HG02588 (cell line): ENCODE results near the gene GCGR.

Source experiments
- ATAC-seq: cut with Tn5 transposase; IDR thresholded peaks from one replicate; pipeline ENCODE4 v1.9.1; 2021; ENCODE audit warnings: mild to moderate bottlenecking, moderate library complexity; ENCODE audit not compliant: unreplicated experiment

Gene GCGR

GRCh38 chr17:81845881-81846742 lies 42.2 kb downstream of the GCGR start:
- no peak for ATAC-seq

DNA sequence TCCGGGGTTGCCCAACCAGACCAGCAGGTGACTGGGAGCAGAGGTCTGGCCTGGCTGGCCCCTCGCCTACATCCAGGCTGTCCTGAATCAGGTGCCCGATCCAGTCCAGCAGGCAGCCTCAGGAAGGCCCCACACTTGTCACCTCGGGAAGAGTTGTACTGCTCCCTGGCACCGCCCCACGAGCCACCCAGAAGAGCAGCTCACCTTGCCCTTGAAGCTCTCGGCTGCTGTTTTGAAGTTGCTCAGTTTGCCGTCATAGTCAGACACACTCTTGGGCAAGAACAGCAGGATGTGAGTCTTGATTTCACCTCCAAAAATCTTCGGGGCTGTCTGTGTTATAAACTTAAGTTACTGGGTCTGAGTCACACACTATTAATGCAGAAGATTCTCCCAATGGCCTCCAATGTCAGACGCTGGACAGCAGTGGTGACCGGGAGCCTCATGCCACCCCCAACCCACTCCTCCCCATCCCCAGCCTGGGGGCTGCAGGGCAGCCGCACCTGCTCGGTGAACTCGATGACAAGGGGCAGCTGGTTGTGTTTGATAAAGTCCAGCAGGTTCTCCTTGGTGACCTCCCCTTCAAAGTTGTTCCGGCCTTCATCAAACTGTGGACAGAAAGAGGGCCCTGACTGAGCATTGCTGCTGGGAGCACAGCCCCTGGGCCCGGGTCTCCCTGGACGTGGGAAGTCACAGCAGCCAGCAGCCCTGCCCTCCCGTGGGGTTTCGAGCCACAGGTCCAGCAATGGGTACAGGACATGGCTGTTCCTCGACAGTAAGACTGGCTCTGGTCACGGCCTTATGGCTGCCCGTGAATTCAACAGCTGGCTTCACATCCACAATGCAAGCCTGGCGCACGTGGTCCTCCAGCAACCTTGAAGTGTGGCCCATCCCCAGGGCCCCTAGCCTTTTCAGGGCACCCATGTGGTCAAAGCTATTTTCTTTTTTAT lies 43.1 kb downstream of the GCGR start:
- ATAC-seq = no peak

DNA sequence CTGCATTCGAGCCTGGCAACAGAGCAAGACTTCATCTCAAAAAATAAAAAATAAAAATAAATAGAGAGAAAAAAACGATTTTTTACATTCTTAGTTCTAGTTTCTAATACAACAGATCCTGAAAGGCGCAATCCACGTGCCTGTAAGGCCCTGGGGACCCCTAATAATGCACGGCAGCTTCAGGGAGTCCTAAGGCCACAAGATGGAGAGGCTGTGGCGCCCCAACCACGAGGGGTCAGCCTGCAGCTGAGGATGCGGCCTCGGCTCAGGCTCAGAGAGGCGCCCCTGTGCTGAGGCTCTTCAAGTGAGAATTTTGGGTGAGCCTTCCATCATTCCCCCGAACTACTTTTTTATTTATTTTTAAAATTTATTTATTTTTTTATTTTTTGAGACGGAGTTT lies 45.5 kb downstream of the GCGR start:
- ATAC-seq = no peak

GRCh38 chr17:81851423-81851822 lies 47.5 kb downstream of the GCGR start:
- ATAC-seq = no peak

GRCh38 chr17:81852237-81852636 lies 48.3 kb downstream of the GCGR start:
- no peak for ATAC-seq

- ATAC-seq = no peak
Observed at GRCh38 chr17:81854974-81855774, 51.2 kb downstream of the GCGR start.

- no peak for ATAC-seq
Observed at GRCh38 chr17:81858170-81858966, 54.4 kb downstream of the GCGR start.

DNA sequence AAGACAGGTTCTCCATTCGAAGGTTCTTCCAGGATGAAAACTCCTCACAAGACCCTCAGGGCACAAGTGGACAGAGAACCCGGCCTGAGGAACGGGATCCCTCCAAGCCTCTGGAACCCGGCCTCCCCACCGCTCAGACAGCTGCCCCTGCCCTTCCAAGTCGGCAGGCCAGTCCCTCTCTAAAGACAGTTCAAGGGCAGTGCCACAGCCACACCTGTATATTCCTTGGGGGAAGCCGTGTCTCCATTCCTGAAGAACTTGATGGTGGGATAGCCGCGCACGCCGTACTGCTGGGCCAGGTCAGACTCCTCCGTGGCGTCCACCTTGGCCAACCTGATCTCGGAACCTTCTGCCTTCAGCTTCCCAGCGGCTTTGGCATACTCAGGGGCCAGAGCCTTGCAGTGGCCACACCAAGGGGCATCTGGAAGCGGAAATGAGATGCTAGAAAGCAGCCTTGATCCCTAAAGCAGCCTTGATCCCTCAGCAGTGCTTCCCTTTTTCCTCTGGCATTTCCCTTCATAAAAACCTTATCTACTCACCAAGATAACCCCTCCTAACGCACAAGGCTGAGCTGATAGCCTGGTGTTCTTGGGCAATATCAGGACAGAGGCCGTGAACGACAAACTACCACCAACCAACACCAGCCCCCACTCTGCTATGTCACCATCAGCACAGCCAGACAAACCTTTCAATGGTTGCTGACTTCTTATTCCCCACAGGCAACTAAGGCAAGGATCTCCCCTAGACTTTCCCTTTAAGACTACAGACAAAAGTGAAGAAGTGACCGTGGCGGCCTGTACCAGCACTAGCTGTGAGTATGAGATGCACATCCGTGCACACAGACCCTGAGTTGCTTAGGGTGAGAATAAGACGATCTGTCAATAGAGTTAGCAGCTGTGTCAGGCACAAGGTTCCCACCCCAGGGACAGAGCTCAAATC lies 55.3 kb downstream of the GCGR start:
- ATAC-seq = no peak

DNA sequence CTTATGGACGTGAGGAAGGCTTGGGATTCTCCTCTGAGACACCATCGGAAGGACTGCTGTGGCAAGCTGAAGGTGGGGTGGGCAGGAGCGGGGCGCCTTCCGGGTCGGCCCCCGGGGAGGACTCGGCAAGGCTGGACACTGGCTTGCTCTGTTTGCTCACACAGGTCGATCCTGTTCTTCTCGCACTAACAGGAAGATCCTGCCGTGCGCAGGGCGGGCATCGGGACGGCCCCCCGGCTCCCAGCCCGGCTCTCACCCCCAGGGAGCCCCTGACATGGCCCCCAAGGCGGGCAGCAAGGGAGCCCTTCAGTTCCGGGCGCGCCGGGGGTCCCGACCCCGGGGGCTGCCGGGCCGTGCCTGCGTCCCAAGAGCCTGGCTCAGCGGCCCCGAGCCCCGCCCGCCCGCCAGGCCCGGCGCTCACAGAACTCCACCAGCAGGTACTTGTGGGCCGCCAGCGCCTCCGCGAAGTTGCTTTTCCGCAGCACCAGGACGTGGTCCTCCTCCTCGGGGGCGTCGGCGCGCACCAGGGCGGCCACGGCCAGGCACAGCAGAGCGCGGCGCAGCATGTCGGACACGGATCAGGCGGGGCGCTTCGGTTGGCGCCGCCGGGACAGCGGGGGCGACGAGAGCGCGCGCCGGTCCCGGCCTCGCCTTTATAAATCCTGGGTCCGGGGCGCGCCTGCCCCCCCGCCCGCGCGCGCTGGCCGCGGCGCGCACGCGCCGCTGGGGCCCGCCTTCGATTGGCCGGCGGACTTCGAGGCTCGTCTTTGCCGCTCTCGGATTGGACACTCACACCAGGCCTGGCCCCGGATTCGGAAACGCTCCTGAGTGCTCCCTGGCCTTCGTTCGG lies 56.2 kb downstream of the GCGR start, which contains the start of gene P4HB:
TSS of gene P4HB (minus strand) at position 630 of the 850 bp plus-strand sequence. CDS start at position 566, 64 bp downstream.
- peak; percentile 75 for ATAC-seq

DNA sequence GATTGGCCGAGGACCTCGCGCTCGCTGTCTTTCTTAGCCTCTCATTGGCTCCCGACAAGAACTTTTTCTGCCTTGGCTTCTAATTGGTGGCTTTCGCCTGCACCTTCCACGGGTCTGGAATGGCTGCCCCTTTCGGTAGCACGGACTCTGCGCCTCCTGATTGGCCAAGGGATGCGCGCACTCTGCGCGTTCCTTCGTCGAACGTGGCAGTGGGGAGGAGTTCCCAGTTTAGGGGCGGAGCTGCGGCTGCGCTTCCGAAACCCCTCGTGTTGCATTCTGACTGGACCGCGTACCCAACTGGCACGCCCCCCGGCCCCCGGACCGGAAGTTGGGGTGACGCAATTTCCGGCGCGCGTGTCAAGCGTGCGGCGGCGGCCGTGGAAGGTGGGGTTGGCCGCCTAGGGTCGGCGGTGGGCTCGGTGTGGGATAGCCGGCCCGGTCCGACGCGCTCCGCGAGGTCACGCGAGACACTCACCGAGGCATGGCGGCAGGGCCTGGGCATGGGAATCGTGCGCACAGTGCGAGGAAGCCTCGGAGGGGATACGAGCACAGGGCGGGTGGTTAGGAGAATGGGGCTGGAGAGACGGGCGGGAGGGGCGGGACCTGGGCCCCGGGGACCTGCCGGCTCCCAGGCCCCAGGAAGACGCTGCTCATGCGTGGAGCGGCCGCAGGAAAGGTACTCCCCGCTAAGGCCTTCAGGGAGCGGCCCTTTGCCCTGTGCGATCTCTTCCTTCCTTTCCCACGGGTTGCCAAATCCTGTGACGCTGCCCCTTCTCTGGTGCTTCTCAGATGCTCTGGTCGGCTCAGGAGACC lies 57.0 kb downstream of the GCGR start:
- ATAC-seq = peak; percentile 75

DNA sequence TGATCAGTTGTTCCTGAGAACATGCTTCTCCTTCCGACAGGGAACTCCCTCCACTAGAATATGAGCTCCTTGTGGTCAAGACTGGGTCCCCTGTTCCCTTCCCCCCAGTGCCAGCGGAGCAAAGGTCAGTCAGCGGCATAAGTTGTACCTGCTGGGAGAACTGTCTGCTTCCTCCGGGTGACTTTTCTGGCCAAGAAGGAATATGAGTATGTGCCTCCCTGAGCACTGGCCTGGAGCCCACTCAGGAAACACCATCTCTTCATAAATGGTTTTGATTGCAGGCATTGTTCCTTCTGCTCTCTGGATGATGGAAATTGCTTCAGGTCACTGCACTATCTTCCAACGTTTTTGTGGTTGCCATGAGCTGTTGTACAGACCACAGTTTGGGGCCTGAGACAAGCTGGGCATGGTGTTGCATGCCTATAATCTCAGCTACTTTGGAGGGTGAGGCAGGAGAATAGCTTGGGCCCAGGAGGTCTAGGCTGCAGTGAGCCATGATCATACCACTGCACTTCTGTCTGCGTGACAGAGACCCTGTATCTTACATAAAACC lies 59.2 kb downstream of the GCGR start:
- ATAC-seq = no peak
